Kidney (tissue), 14 donors: ENCODE measurements around the gene SGSM2. TPM values are rescaled to one million over a fixed set of nuclear protein-coding genes. Genes with fewer than 3 reads are reported as not detected.

ENCODE experiments used
- DNase-seq, 5 donors: peaks; one replicate each; pipeline ENCODE4 v3.0.0-alpha.2; 2013 to 2020
- FAIRE-seq: peaks from 2 replicates; lab custom pipeline; 2012; peaks lifted over from hg19 to GRCh38; lab: Jason Lieb, UNC
- H3K27ac ChIP-seq, 2 donors: one replicate each; pipeline ENCODE4 v1.7.0; 2013; ENCODE audit warnings: low read depth in 2 of 2, low read length in 2 of 2, inconsistent platforms in 1 of 2
- H3K27me3 ChIP-seq: one replicate; pipeline ENCODE4 v1.7.1; 2013; ENCODE audit warnings: low read length, inconsistent platforms; ENCODE audit not compliant: control insufficient read depth, insufficient read depth
- H3K36me3 ChIP-seq, 3 donors: one replicate each; pipeline versions ENCODE4 v1.7.0 to v1.7.1; 2013; ENCODE audit warnings: low read length in 3 of 3, control low read depth in 1 of 3, inconsistent platforms in 1 of 3; ENCODE audit not compliant: insufficient read depth in 3 of 3, control insufficient read depth in 2 of 3
- H3K4me1 ChIP-seq, 3 donors: one replicate each; pipeline versions ENCODE4 v1.7.0 to v1.7.1; 2013; ENCODE audit warnings: low read length in 3 of 3, inconsistent platforms in 1 of 3, low read depth in 1 of 3; ENCODE audit not compliant: control insufficient read depth in 2 of 3, insufficient read depth in 2 of 3
- H3K4me3 ChIP-seq, 3 donors: one replicate each; pipeline versions ENCODE4 v1.7.0 to v1.8.1; 2013; ENCODE audit warnings: low read length in 3 of 3, control low read depth in 1 of 3, inconsistent platforms in 1 of 3
- H3K9ac ChIP-seq, 3 donors: one replicate each; pipeline versions ENCODE4 v1.7.0 to v1.7.1; 2013; ENCODE audit warnings: low read length in 3 of 3, control low read depth in 1 of 3, inconsistent platforms in 1 of 3
- H3K9me3 ChIP-seq, 3 donors: one replicate each; pipeline versions ENCODE4 v1.7.0 to v1.7.1; 2013; ENCODE audit warnings: low read length in 3 of 3, control low read depth in 1 of 3, inconsistent platforms in 1 of 3; ENCODE audit not compliant: control insufficient read depth in 2 of 3, insufficient read depth in 1 of 3
- CTCF ChIP-seq: IDR thresholded peaks from 3 replicates; pipeline ENCODE4 v1.5.1; 2012; ENCODE audit warnings: mild to moderate bottlenecking, moderate library complexity, borderline replicate concordance; ENCODE audit not compliant: insufficient read depth; ENCODE audit errors: extremely low read depth
- intact Hi-C: fragments of 100-400 bp; cut with DNase I; formaldehyde crosslinking; loops from one replicate; pipeline ENCODE4 v1.11.1; 2022
- polyA plus RNA-seq: library from polyadenylated mRNA; stranded (reverse); fragments of 350-450 nt; fragmentation: Illumina TruSeq; extraction: RNeasy Lipid Tissue Mini Kit (QIAGEN cat#74804); gene quantifications from one replicate; pipeline ENCODE4 v1.2.3, GENCODE V29; 2014; ENCODE audit warnings: low read depth, low replicate concordance; ENCODE audit not compliant: insufficient read depth
- total RNA-seq: library from RNA; stranded (reverse); fragmentation: NEBNext Ultra II Directional; extraction: Animal tissue kit (Norgen Biotek cat#: 25700); gene quantifications from one replicate; pipeline ENCODE4 v1.2.1, GENCODE V29; 2021
- donor health status: control.
- donor health status: control.
- donor health status: control.
- donor health status: control.
- donor health status: control.
- donor health status: DM: yes; HTN: yes; CAD: no.
- donor health status: Normal renal cell carcinoma (clear cell type).

SGSM2 gene
- total and polyA plus RNA-seq, 2 donors from 2014 or later = 33.7 to 58.0 TPM

- DNase-seq (no peak), FAIRE-seq (no peak)
- no peaks in the 10 kb centered on the region for H3K27me3 ChIP-seq
- intact Hi-C loops = loop anchor here (5.0 kb wide), 1 partner anchor 37 kb away; no protein-coding TSS in a partner anchor
- H3K4me1 ChIP-seq = peaks cover 2 to 12% (median 8%) of the 10 kb centered on the region in 3 donors
- no peaks in the 10 kb centered on the region for H3K9me3 ChIP-seq
- TF ChIP-seq CTCF = no peak
- H3K36me3 ChIP-seq = peaks cover 0 to 7% (median 0%) of the 10 kb centered on the region in 3 donors
- H3K27ac ChIP-seq = peak overlapping the region in 1 of 2 donors; percentile 32
- H3K9ac ChIP-seq = no peak overlapping the region
- no peak overlapping the region for H3K4me3 ChIP-seq
Observed at GRCh38 chr17:2380226-2380922, 43.1 kb downstream of the SGSM2 start.

- Histone ChIP-seq H3K27me3 (no peaks in the 10 kb centered on the region), H3K9ac (no peak overlapping the region), H3K4me1 (peaks cover 2 to 19% (median 8%) of the 10 kb centered on the region in 3 donors), H3K27ac (no peak overlapping the region), H3K4me3 (no peak overlapping the region), H3K9me3 (no peaks in the 10 kb centered on the region), H3K36me3 (peaks cover 0 to 7% (median 0%) of the 10 kb centered on the region in 3 donors)
- intact Hi-C loops = loop anchor here (5.0 kb wide), 1 partner anchor 36 kb away; no protein-coding TSS in a partner anchor
- no peak for TF ChIP-seq CTCF
- no peak for FAIRE-seq
- DNase-seq = no peak
Observed at GRCh38 chr17:2380950-2381649, 43.8 kb downstream of the SGSM2 start.

GRCh38 chr17:2383628-2384167 lies 46.4 kb downstream of the SGSM2 start:
- intact Hi-C loops = loop anchor here (5.0 kb wide), 1 partner anchor 34 kb away; no protein-coding TSS in a partner anchor
- peaks cover 2 to 17% (median 8%) of the 10 kb centered on the region in 3 donors for H3K4me1 ChIP-seq

More at GRCh38 chr17:2383628-2384167, 46.4 kb downstream of the SGSM2 start:
- H3K36me3 ChIP-seq = no peaks in the 10 kb centered on the region
- no peaks in the 10 kb centered on the region for H3K27me3 ChIP-seq
- DNase-seq = peak in 3 of 5 donors; percentile 59 to 65 (median 61)
- TF ChIP-seq CTCF = no peak
- H3K9ac ChIP-seq = peak overlapping the region in 1 of 3 donors; percentile 65
- H3K27ac ChIP-seq = peak overlapping the region in 1 of 2 donors; percentile 27
- no peak for FAIRE-seq
- H3K9me3 ChIP-seq = no peaks in the 10 kb centered on the region
- no peak overlapping the region for H3K4me3 ChIP-seq
